ENCODE results near the gene ITGA11. TPM values are rescaled to one million over a fixed set of nuclear protein-coding genes. Genes with fewer than 3 reads are reported as not detected.

The ITGA11 gene
- total RNA-seq, 1 donor, result 0.27 TPM

GRCh38 chr15:68277603-68278344 lies 154.2 kb downstream of the ITGA11 start, which contains the start of gene FEM1B:
Gene FEM1B, plus strand, starts transcription at chr15:68277745. Its CDS starts 673 bp downstream, at chr15:68278418.
- peak; percentile 89 to 94 (median 93) for DNase-seq (ENCODE audit: low read depth in 2 of 3, low spot score in 2 of 3)

- no peak for DNase-seq (ENCODE audit: low read depth in 2 of 3, low spot score in 2 of 3)
Observed at GRCh38 chr15:68277131-68277602, 154.8 kb downstream of the ITGA11 start.

GRCh38 chr15:68276668-68277067 lies 155.3 kb downstream of the ITGA11 start:
- no peak for DNase-seq (ENCODE audit: low read depth in 2 of 3, low spot score in 2 of 3)

- DNase-seq (ENCODE audit: low read depth in 2 of 3, low spot score in 2 of 3), result no peak
Observed at GRCh38 chr15:68275165-68275746, 156.7 kb downstream of the ITGA11 start.

- DNase-seq (ENCODE audit: low read depth in 2 of 3, low spot score in 2 of 3), result no peak
Observed at GRCh38 chr15:68274201-68274848, 157.6 kb downstream of the ITGA11 start.

- DNase-seq (ENCODE audit: low read depth in 2 of 3, low spot score in 2 of 3), result no peak
Observed at GRCh38 chr15:68272721-68273271, 159.2 kb downstream of the ITGA11 start.

GRCh38 chr15:68271854-68272471 lies 160.0 kb downstream of the ITGA11 start:
- no peak for DNase-seq (ENCODE audit: low read depth in 2 of 3, low spot score in 2 of 3)

- no peak for DNase-seq (ENCODE audit: low read depth in 2 of 3, low spot score in 2 of 3)
Observed at GRCh38 chr15:68268405-68268804, 163.6 kb downstream of the ITGA11 start.

- DNase-seq (ENCODE audit: low read depth in 2 of 3, low spot score in 2 of 3), result no peak
Observed at GRCh38 chr15:68265674-68266073, 166.3 kb downstream of the ITGA11 start.

- DNase-seq (ENCODE audit: low read depth in 2 of 3, low spot score in 2 of 3), result no peak
Observed at GRCh38 chr15:68265081-68265480, 166.9 kb downstream of the ITGA11 start.

- no peak for DNase-seq (ENCODE audit: low read depth in 2 of 3, low spot score in 2 of 3)
Observed at GRCh38 chr15:68264282-68264681, 167.7 kb downstream of the ITGA11 start.

GRCh38 chr15:68262514-68263356 lies 169.2 kb downstream of the ITGA11 start:
- no peak for DNase-seq (ENCODE audit: low read depth in 2 of 3, low spot score in 2 of 3)

GRCh38 chr15:68261980-68262379 lies 170.0 kb downstream of the ITGA11 start:
- no peak for DNase-seq (ENCODE audit: low read depth in 2 of 3, low spot score in 2 of 3)

- no peak for DNase-seq (ENCODE audit: low read depth in 2 of 3, low spot score in 2 of 3)
Observed at GRCh38 chr15:68261241-68261640, 170.7 kb downstream of the ITGA11 start.

- DNase-seq (ENCODE audit: low read depth in 2 of 3, low spot score in 2 of 3), result no peak
Observed at GRCh38 chr15:68259883-68260282, 172.1 kb downstream of the ITGA11 start.

GRCh38 chr15:68258692-68259091 lies 173.3 kb downstream of the ITGA11 start:
- DNase-seq (ENCODE audit: low read depth in 2 of 3, low spot score in 2 of 3), result no peak

GRCh38 chr15:68256675-68257450 lies 175.1 kb downstream of the ITGA11 start:
- peak in 2 of 3 donors; percentile 76 to 78 for DNase-seq (ENCODE audit: low read depth in 2 of 3, low spot score in 2 of 3)

GRCh38 chr15:68252925-68253534 lies 178.9 kb downstream of the ITGA11 start:
- DNase-seq (ENCODE audit: low read depth in 2 of 3, low spot score in 2 of 3), result peak in 2 of 3 donors; percentile 67 to 87
